A172 (cell line): ENCODE measurements around the gene CEP83. TPM values are rescaled to one million over a fixed set of nuclear protein-coding genes. Genes with fewer than 3 reads are reported as not detected.

Experiments used
- total RNA-seq: library from RNA; depleted of rRNA; stranded (reverse); fragments of >200 nt; shearing (Covaris generic); gene quantifications from 2 replicates; pipeline ENCODE4 v1.2.3, GENCODE V29; 2014; rRNA removed

CEP83 gene
- total RNA-seq, 1 experiment from 2014 or later = 8.7 TPM

Other genes starting within 250 kb of the CEP83 start
- gene TMCC3, start 190.7 kb upstream of the CEP83 start, total RNA-seq = 0.05 and 0.12 TPM in 2 replicates